SHP77 treated with DMSO at 0.1 percent for 48 hours (cell line): Measurements from ENCODE around the gene ATG10.

Experiments used
- DNase-seq: peaks from one replicate; lab custom pipeline; 2025; lab: John Stamatoyannopoulos, UW

Gene ATG10

DNA sequence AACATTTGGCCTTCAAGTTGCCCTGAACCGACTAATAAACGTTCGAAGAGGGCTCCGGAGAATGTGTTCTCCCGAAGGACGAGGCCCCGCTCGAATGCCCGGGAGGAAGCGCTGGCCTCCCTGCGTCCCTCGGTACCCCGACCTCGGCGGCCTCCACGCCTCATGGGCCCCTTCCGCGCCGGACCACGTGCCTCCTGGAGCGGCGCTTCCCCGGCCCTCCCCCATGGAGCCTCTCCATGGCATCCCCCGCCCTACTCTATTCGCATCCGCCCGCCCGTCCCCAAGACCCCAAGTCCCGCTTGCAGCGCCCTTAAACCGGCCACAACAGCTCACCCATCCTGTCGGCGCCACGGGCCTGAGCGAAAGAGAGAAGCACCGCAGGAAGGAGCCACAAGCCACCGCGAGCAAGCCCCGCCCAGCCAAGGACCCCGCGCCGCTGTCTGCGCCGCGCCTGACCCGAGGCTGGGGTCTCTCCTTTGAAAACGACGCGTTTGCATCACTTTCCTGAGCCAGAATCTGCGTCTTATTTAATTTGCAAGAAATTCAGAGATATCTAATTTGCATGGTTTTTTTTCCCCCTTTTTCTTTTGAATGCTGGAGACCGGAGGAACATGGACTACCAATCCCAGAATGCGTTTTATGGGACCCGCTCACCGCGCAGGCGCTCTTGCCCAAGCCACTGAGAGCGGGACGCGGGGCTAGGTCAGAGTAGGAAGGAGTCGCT, 306.3 kb downstream of the ATG10 start, which contains the start of gene RPS23:
Gene RPS23 (minus strand): TSS at position 368 of the 724 bp plus-strand sequence. CDS start 31 bp downstream, at position 337.
- DNase-seq = peak; percentile 76

DNA sequence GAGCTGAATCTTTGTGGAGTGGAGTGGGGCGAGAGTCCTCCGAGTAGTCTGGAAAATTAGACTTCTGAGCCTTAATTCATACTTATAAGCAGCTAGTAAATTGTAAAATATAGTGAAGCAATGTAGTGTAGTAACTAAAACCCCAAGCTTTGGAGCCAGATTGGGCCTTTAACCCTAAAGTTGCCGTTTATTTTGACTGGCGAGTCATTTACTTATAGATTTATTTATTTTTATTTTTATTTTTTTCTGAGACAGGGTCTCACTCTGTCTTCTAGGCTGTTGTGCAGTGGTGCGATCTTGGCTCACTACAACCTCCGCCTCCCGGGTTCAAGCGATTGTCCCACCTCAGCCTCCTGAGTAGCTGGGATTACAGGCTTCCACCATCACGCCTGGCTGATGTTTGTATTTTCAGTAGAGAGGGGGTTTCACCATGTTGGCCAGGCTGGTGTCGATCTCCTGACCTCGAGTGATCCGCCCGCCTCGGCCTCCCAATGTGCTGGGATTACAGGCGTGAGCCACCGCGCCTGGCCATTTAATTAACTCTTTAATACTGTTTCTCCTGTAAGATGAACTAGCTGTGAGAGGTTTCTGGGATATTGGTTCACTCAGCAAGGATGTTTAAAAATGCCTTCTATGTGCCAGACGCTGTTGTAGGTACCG, 307.0 kb downstream of the ATG10 start:
- no peak for DNase-seq

DNA sequence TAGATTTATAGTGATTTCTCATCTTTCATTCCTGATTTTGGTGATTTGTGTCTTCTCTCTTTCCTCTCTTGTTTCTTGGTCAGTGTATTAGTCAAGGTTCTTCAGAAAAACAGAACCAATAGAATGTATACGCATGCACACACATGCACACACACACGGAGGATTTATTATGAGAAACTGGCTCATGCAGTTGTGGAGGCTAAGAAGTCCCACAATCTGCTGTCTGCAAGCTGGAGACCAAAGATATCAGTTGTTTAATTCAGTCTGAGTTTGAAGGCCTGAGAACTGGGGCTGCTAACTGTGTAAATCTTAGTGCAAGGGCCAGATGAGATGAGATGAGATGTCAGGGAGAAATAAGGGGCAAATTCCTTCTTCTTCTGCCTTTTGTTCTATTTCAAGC, 312.1 kb downstream of the ATG10 start:
- no peak for DNase-seq

DNA sequence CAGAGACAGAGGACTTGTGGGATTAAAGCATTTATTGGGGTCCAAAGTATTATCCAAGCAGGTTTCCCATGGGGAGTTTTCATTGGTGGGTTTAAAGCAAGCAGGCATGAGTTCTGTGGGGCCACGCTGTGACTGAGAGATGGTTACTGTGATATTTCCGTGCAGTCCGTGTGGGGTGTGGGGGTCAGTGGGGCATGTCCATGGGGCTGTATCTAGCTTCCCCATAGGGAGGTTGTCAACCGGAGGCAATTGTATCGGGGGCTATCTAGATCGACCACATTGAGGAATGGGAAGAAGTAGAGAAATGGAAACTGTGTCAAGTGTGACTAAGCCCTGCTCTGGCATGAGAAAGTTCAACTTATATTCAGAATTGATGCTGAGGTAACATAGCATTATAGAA, 313.4 kb downstream of the ATG10 start:
- no peak for DNase-seq

DNA sequence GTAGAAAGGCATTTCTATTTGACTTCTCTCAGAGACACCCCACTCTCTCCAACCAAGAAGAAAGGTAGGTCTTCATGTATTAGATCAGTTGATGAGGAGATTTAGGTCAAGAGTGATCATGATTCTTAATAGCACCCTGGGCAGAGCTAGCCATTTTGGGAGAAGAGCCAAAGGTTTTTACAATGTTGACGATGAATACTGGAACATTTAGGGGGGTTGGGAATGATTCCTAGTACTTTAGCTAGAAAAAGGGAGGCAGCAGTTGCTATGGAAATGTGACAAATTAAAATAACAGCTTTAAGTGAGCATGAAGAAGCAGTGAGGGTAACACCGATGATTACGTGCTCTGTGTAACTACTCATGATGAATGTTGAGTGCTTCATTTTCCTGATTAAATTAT, 315.8 kb downstream of the ATG10 start:
- no peak for DNase-seq

DNA sequence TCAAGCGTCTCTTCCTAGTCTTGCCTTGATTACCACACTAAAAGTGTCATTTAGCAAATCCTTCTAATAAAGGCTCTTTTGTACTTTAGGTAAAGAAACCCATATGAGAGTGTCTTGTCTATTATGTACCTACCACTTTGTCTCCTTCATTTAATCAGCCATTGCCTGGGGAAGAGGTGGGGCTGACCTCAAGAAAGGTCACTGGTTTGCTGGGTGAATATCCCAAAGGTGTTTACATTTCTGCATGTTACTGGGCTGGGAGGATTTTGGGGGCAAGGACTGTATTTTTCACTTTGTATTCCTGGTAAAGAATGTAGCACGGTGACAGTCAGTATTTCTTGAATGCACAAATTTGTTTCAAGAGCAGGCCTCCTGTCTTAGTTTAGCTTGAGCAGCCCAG, 318.2 kb downstream of the ATG10 start:
- DNase-seq = no peak

DNA sequence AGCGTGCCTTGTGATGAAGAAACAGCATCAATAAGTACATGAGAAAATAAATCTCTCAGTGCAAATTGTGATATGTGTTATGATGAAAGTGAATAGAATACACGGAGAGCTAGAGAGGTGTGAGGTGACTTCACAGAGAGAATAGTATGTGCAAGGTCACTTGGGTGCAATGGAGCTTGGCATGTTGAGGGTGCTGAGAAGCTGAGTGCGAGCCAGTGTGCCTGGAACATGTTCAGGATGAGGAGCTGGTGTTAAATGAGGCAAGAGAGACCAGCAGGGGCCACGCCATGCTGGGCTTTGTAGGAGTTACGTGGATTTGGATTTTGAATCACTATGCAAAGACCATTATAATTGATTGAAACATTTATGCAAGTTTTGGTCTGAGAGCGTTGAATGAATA, 319.1 kb downstream of the ATG10 start:
- DNase-seq = no peak

DNA sequence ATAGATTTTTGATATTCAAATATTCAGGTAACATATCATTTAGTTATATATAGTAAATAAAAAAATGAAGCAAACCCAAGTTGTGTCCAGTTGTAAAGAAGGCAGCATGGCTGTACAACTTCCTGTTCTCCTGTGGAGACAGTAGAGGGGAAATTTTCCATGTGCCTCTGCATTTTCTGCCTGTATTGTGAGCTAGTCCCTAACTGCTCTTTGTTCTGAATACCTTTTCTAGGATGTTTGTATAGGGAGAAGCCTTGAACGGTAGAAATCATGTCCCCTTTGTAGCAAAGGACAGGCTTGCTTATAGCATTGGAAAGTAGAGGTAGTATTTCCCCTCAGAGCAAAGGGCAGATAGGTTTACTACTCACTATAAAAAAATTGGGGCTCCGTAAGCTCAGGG, 319.6 kb downstream of the ATG10 start:
- DNase-seq = no peak

DNA sequence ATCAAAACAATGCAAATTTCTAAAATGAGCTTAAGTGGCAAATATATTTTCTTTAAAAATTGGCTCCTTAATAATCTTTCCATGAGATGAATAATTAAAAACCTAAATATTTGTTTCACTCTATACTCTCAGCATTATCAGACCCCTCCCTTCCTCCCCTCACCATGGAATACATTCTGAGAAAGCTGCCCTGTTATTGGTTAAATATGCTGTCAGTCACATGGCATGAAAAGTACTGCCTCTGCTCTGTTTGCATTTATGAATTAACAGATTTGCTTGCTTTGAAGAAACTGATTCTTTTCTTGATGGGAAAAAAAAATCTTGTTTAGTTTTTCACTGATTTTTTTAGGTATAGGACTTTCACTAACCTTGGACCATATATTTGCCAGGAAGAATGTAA, 323.3 kb downstream of the ATG10 start:
- no peak for DNase-seq

DNA sequence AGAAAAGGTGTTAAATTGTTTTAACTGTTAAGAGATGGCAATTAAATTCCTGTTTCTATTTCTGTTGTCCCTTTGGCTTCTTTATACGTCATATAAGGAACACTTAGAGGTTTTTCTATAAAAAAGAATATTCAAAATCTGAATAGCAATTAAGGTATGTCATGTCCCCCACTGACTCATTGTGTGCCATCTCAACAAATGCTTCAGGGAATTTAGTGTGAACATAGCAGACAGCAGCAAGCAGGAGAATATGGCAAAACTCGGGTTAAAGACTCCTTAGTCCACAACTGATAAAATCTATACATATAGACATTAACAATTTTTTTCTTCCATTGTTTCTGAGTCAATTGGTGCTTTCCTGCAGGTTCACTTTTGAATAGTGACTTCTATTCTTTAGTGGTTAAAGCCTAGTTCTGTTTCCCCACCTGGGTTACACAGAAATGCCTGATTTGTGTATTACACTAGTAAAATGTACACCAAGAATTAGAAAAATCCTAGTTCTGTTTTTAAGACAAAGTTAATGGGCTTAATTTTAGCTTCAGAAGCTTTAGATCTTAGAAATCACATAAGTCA, 324.2 kb downstream of the ATG10 start:
- DNase-seq = no peak

DNA sequence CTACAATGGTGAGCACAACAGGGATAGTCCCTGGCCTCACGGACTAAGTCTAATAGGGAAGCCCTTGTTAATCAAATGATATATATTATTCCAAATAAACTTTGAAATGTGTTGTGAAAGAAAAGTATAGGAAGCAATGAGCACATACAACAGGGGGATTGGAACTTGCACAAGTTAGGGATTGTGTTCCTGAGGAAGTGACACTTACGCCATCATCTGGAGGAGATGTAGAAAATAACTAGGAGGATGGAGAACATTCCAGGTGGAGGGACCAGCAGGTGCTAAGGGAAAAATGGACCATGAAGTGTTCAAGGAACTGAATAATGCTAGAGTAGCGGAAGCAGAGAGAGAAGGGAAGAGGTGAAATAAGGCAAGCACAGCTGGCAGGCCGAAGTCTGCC, 325.1 kb downstream of the ATG10 start:
- DNase-seq = no peak

DNA sequence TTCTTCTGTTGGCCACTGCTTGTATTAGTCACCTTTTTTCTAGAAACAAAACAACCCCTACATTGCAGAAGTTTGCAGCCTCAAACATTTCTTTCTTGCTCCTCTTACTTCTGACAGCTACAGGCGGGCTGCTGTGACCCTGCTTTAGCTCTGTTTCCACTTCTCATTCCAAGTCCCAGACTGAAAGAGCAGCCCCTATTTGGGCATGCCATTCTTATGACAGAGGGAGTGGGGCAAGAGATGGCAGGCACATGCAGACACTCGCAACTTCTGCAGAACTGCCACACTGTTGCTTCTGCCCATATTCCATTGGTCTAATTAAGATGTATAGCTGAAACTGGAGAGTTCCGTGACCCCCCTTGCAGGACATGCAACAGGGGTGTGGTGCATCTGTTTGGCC, 325.9 kb downstream of the ATG10 start:
- no peak for DNase-seq

DNA sequence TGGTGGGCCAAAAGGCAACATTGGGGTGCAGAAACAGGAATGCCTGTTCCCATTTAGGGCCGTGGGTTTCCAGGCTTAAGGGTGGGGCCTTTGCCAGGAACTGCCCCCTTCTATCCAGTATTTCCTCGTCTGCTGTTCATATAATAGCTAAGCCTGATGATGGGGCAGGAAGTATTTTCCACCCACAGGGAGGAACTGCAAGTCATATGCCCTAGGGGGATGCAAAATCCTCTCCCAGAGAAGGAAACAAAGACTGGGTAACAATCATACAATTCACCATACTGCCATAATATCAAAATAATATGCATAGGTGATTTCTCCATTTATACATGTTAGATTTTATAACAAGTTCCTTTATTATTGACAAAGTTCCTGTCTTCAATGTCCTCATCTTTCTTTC, 326.8 kb downstream of the ATG10 start:
- no peak for DNase-seq

DNA sequence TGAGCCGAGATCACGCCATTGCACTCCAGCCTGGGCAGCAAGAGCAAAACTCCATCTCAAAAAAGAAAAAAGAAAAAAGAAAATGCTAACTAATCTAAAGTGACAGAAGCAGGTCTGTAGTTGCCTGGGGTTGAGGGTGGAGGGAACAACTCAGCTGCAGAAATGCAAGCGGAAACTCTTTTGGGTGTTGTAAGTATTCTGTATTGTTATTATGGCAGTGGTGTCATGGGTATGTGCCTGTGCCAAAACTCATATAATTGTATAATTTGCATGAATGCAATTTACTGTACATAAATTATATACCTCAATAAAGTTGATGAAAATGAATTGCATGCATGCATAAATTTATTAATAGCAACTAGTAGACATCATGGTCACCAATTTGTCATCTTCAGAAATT, 329.4 kb downstream of the ATG10 start:
- DNase-seq = no peak
